ENCODE measurements around the gene CORO2B. TPM values are rescaled to one million over a fixed set of nuclear protein-coding genes. Genes with fewer than 3 reads are reported as not detected.

The CORO2B gene
- total RNA-seq, 4 donors from 2014 or later: 1.3 to 18.2 (median 7.0) TPM

GRCh38 chr15:68721886-68722285, 143.1 kb downstream of the CORO2B start:
- Histone ChIP-seq H3K9me3 (no peaks in the 10 kb centered on the region), H3K27ac (no peak overlapping the region), H3K27me3 (no peaks in the 10 kb centered on the region), H3K36me3 (no peaks in the 10 kb centered on the region), H3K4me1 (no peaks in the 10 kb centered on the region), H3K4me3 (no peak overlapping the region)
- DNase-seq: no peak
- intact Hi-C loops (cut with DNase I; ENCODE audit: low total_unique reads): no loop called here
- TF ChIP-seq POLR2A (IDR thresholded peaks at IDR 0.05): no peak
- no peak for TF ChIP-seq CTCF (IDR thresholded peaks at IDR 0.05)

GRCh38 chr15:68725736-68726135, 146.9 kb downstream of the CORO2B start:
- Histone ChIP-seq H3K4me3 (no peak overlapping the region), H3K4me1 (peaks cover 0 to 9% of the 10 kb centered on the region in 2 donors), H3K27me3 (no peaks in the 10 kb centered on the region), H3K36me3 (no peaks in the 10 kb centered on the region), H3K9me3 (no peaks in the 10 kb centered on the region), H3K27ac (peak overlapping the region; percentile 45 to 76)
- DNase-seq: peak; percentile 74 to 75
- TF ChIP-seq POLR2A (IDR thresholded peaks at IDR 0.05) (no peak), CTCF (IDR thresholded peaks at IDR 0.05) (no peak)
- intact Hi-C loops (cut with DNase I; ENCODE audit: low total_unique reads): no loop called here

- intact Hi-C loops (cut with DNase I; ENCODE audit: low total_unique reads): no loop called here
- TF ChIP-seq POLR2A (IDR thresholded peaks at IDR 0.05): no peak
- no peak for TF ChIP-seq CTCF (IDR thresholded peaks at IDR 0.05)
- no peaks in the 10 kb centered on the region for H3K36me3 ChIP-seq
- H3K9me3 ChIP-seq: no peaks in the 10 kb centered on the region
- H3K27me3 ChIP-seq: no peaks in the 10 kb centered on the region
- H3K27ac ChIP-seq: peak overlapping the region; percentile 45 to 76
- peaks cover 0 to 14% of the 10 kb centered on the region in 2 donors for H3K4me1 ChIP-seq
- no peak overlapping the region for H3K4me3 ChIP-seq
- no peak for DNase-seq
Observed at GRCh38 chr15:68726246-68726645, 147.5 kb downstream of the CORO2B start.

- peak; percentile 42 to 50 for DNase-seq
- no peak overlapping the region for H3K4me3 ChIP-seq
- intact Hi-C loops (cut with DNase I; ENCODE audit: low total_unique reads): loop anchor here (10.0 kb wide), 1 partner anchor 145 kb away; no protein-coding TSS in a partner anchor
- peak overlapping the region; percentile 59 to 77 for H3K27ac ChIP-seq
- no peak for TF ChIP-seq CTCF (IDR thresholded peaks at IDR 0.05)
- no peak for TF ChIP-seq POLR2A (IDR thresholded peaks at IDR 0.05)
- no peaks in the 10 kb centered on the region for H3K9me3 ChIP-seq
- no peaks in the 10 kb centered on the region for H3K36me3 ChIP-seq
- peaks cover 0 to 15% of the 10 kb centered on the region in 2 donors for H3K4me1 ChIP-seq
- no peaks in the 10 kb centered on the region for H3K27me3 ChIP-seq
Observed at GRCh38 chr15:68729789-68730411, 151.1 kb downstream of the CORO2B start.

GRCh38 chr15:68730471-68730919, 151.7 kb downstream of the CORO2B start:
- intact Hi-C loops (cut with DNase I; ENCODE audit: low total_unique reads): loop anchor here (10.0 kb wide), 1 partner anchor 144 kb away; no protein-coding TSS in a partner anchor
- Histone ChIP-seq H3K27ac (peak overlapping the region; percentile 59 to 77), H3K4me3 (no peak overlapping the region), H3K4me1 (peaks cover 0 to 15% of the 10 kb centered on the region in 2 donors), H3K27me3 (no peaks in the 10 kb centered on the region), H3K9me3 (no peaks in the 10 kb centered on the region), H3K36me3 (no peaks in the 10 kb centered on the region)
- peak; percentile 34 to 60 for DNase-seq
- TF ChIP-seq POLR2A (IDR thresholded peaks at IDR 0.05) (no peak), CTCF (IDR thresholded peaks at IDR 0.05) (peak; percentile 41 to 67 (median 58))

Data from uterus (tissue), 4 donors.